ENCODE results near the gene PTPRN2.

Gene PTPRN2

GRCh38 chr7:157543276-157543675 lies 1044.3 kb downstream of the PTPRN2 start:
- no peak for DNase-seq

GRCh38 chr7:157542068-157543021 lies 1045.3 kb downstream of the PTPRN2 start:
- no peak for DNase-seq

GRCh38 chr7:157541295-157542067 lies 1046.1 kb downstream of the PTPRN2 start:
- no peak for DNase-seq

GRCh38 chr7:157540606-157541294 lies 1046.9 kb downstream of the PTPRN2 start:
- no peak for DNase-seq

GRCh38 chr7:157540020-157540419 lies 1047.6 kb downstream of the PTPRN2 start:
- no peak for DNase-seq

- DNase-seq, result no peak
Observed at GRCh38 chr7:157539521-157539920, 1048.1 kb downstream of the PTPRN2 start.

- DNase-seq, result no peak
Observed at GRCh38 chr7:157538735-157539134, 1048.9 kb downstream of the PTPRN2 start.

GRCh38 chr7:157538321-157538720 lies 1049.3 kb downstream of the PTPRN2 start:
- DNase-seq, result no peak

GRCh38 chr7:157537056-157537455 lies 1050.6 kb downstream of the PTPRN2 start:
- no peak for DNase-seq

- DNase-seq, result no peak
Observed at GRCh38 chr7:157532068-157532467, 1055.6 kb downstream of the PTPRN2 start.

- no peak for DNase-seq
Observed at GRCh38 chr7:157529768-157530560, 1057.7 kb downstream of the PTPRN2 start.

GRCh38 chr7:157528785-157529341 lies 1058.8 kb downstream of the PTPRN2 start:
- DNase-seq, result no peak

- no peak for DNase-seq
Observed at GRCh38 chr7:157527686-157528085, 1059.9 kb downstream of the PTPRN2 start.

GRCh38 chr7:157526913-157527634 lies 1060.5 kb downstream of the PTPRN2 start:
- no peak for DNase-seq

GRCh38 chr7:157526005-157526912 lies 1061.4 kb downstream of the PTPRN2 start:
- DNase-seq, result no peak

GRCh38 chr7:157525491-157525915 lies 1062.1 kb downstream of the PTPRN2 start:
- no peak for DNase-seq

- no peak for DNase-seq
Observed at GRCh38 chr7:157524731-157525130, 1062.9 kb downstream of the PTPRN2 start.

GRCh38 chr7:157523766-157524421 lies 1063.7 kb downstream of the PTPRN2 start:
- DNase-seq, result no peak

GRCh38 chr7:157523371-157523765 lies 1064.3 kb downstream of the PTPRN2 start:
- DNase-seq, result no peak

- DNase-seq, result no peak
Observed at GRCh38 chr7:157522954-157523353, 1064.7 kb downstream of the PTPRN2 start.
